HepG2 (cell line): ENCODE results near the gene ABCC3. TPM values are rescaled to one million over a fixed set of nuclear protein-coding genes. Genes with fewer than 3 reads are reported as not detected.

Experiments used
- ASH2L ChIP-seq: fragments of 300-600, 200-600 bp; sonication (generic); IDR thresholded peaks from 2 replicates; pipeline ENCODE4 v1.7.0; 2017; ENCODE audit warnings: low read depth, mild to moderate bottlenecking, moderate library complexity, mixed read lengths, low read length; ENCODE audit not compliant: insufficient read length
- GPN1 ChIP-seq: sonication (generic); formaldehyde crosslinking; IDR thresholded peaks from 2 replicates; pipeline ENCODE4 v1.5.1; 2020; ENCODE audit warnings: missing genetic modification reagents, borderline replicate concordance
- JUN ChIP-seq: sonication (generic); formaldehyde crosslinking; IDR thresholded peaks from 2 replicates; pipeline ENCODE4 v1.4.0; 2020; ENCODE audit warnings: mild to moderate bottlenecking, missing genetic modification reagents
- KLF9 ChIP-seq: IDR thresholded peaks from 2 replicates; pipeline ENCODE4 v1.6.1; 2016; ENCODE audit warnings: low read depth
- NFATC3 ChIP-seq: sonication (generic); formaldehyde crosslinking; IDR thresholded peaks from 2 replicates; pipeline ENCODE4 v1.5.1; 2020; ENCODE audit warnings: mild to moderate bottlenecking, missing genetic modification reagents
- REL ChIP-seq: sonication (generic); formaldehyde crosslinking; conservative IDR thresholded peaks from 2 replicates; pipeline ENCODE4 v1.8.0; 2022; ENCODE audit warnings: mild to moderate bottlenecking, missing genetic modification reagents, moderate library complexity
- RFX1 ChIP-seq: fragments of 450-650 bp; IDR thresholded peaks from 2 replicates; pipeline ENCODE4 v1.6.1; 2017
- ZBTB42 ChIP-seq: sonication (generic); formaldehyde crosslinking; IDR thresholded peaks from 2 replicates; pipeline ENCODE4 v1.5.0; 2020; ENCODE audit warnings: mild to moderate bottlenecking, missing genetic modification reagents
- ZC3H13 ChIP-seq: sonication (generic); formaldehyde crosslinking; IDR thresholded peaks from 2 replicates; pipeline ENCODE4 v1.8.1; 2023; ENCODE audit warnings: mild to moderate bottlenecking, missing genetic modification reagents, moderate library complexity
- ZNF10 ChIP-seq: sonication (generic); formaldehyde crosslinking; IDR thresholded peaks from 2 replicates; pipeline ENCODE4 v1.4.0; 2020; ENCODE audit warnings: mild to moderate bottlenecking, low read depth, missing genetic modification reagents, borderline replicate concordance
- ZNF142 ChIP-seq: sonication (generic); formaldehyde crosslinking; IDR thresholded peaks from 2 replicates; pipeline ENCODE4 v1.4.0; 2020; ENCODE audit warnings: missing genetic modification reagents
- ZNF616 ChIP-seq: sonication (generic); formaldehyde crosslinking; IDR thresholded peaks from 2 replicates; pipeline ENCODE4 v1.5.0; 2020; ENCODE audit warnings: low read depth, mild to moderate bottlenecking, missing genetic modification reagents
- ZNF709 ChIP-seq: sonication (generic); formaldehyde crosslinking; IDR thresholded peaks from 2 replicates; pipeline ENCODE4 v1.5.0; 2020; ENCODE audit warnings: mild to moderate bottlenecking, missing genetic modification reagents
- polyA plus RNA-seq, 8 experiments: library from polyadenylated mRNA; depleted of rRNA in 3 of 8; stranded (reverse) in 7 of 8; unstranded in 1 of 8; fragments of >200 nt; fragmentation: Illumina TruSeq in 4 of 8; extraction: Trizol in 4 of 8; gene quantifications; 2 replicates each; pipeline versions ENCODE4 v1.2.1 to v1.2.3, GENCODE V29; 2011 to 2016; ENCODE audit warnings: low read depth in 4 of 8, missing spikeins in 1 of 8, mixed read lengths in 1 of 8; ENCODE audit not compliant: insufficient read depth in 1 of 8
- total RNA-seq, 5 experiments: library from RNA; depleted of rRNA; stranded (reverse); fragments of >200 nt; fragmentation: Illumina TruSeq; extraction: Trizol; gene quantifications; 2 replicates each; pipeline ENCODE4 v1.2.3, GENCODE V29; 2016; ENCODE audit warnings: low read depth in 1 of 5
- TF ChIP-seq, protein P1 (sequence below): sonication (generic); formaldehyde crosslinking; IDR thresholded peaks from 2 replicates; pipeline ENCODE4 v1.4.0; 2020; ENCODE audit warnings: low read depth, missing genetic modification reagents
- TF ChIP-seq, protein P2 (sequence below): sonication (generic); formaldehyde crosslinking; IDR thresholded peaks from 2 replicates; pipeline ENCODE4 v1.5.1; 2020; ENCODE audit warnings: mild to moderate bottlenecking, missing genetic modification reagents, moderate library complexity

Gene ABCC3
- total and polyA plus RNA-seq, 2 of the 13 experiments (the other 11 are each of a cell fraction or from before 2014, with no cell fraction given): 25.2 to 50.7 TPM

DNA sequence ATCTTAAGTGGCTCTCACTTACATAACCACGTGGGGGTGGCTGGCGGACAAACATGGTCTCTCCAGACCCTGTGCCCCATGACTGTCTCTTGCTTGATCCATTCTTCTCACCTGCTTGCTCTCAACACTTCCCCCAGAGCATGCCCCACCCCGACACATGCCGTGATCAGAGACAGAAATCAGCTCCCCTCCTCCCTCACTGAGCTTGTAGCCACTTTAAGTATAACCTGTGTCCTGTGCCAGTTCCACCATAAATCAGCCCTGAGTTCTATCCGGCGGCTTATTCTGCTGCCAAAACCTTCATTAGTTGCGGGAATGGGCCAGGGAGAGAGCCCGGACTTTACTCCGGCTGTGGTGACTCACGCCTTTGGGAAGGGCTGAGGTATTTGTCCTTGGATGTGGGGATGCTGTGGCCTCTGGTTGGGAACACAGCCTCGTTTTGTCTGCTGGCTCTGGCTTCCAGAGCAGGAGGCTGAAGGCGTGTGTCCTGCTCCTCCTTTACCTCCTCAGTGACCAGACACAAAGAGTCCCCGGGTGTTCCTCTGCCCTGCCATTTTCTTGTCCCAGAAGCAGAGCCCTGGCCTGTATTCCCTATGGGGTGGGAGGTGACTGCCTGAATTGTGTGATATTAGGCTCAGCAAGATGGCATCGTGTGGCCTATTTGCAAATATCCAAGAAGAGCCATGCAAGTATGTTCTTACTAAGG, 52.0 kb downstream of the ABCC3 start (continued):
- no peak for TF ChIP-seq KLF9
- TF ChIP-seq, protein P1, sequence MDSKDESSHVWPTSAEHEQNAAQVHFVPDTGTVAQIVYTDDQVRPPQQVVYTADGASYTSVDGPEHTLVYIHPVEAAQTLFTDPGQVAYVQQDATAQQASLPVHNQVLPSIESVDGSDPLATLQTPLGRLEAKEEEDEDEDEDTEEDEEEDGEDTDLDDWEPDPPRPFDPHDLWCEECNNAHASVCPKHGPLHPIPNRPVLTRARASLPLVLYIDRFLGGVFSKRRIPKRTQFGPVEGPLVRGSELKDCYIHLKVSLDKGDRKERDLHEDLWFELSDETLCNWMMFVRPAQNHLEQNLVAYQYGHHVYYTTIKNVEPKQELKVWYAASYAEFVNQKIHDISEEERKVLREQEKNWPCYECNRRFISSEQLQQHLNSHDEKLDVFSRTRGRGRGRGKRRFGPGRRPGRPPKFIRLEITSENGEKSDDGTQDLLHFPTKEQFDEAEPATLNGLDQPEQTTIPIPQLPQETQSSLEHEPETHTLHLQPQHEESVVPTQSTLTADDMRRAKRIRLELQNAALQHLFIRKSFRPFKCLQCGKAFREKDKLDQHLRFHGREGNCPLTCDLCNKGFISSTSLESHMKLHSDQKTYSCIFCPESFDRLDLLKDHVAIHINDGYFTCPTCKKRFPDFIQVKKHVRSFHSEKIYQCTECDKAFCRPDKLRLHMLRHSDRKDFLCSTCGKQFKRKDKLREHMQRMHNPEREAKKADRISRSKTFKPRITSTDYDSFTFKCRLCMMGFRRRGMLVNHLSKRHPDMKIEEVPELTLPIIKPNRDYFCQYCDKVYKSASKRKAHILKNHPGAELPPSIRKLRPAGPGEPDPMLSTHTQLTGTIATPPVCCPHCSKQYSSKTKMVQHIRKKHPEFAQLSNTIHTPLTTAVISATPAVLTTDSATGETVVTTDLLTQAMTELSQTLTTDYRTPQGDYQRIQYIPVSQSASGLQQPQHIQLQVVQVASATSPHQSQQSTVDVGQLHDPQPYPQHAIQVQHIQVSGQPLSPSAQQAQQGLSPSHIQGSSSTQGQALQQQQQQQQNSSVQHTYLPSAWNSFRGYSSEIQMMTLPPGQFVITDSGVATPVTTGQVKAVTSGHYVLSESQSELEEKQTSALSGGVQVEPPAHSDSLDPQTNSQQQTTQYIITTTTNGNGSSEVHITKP (CRISPR knock-in tag): peak; percentile 89
- no peak for TF ChIP-seq REL (CRISPR knock-in tag)
- TF ChIP-seq ASH2L: peak; percentile 98
- TF ChIP-seq JUN (CRISPR knock-in tag): peak; percentile 99
- TF ChIP-seq ZNF142 (CRISPR knock-in tag): peak; percentile 68; the same call in 1 of the 2 replicates
- no peak for TF ChIP-seq ZNF616 (CRISPR knock-in tag)
- no peak for TF ChIP-seq RFX1
- 0 out of 2 replicates have a peak, but pooled peaks have one; percentile 72 for TF ChIP-seq ZC3H13 (CRISPR knock-in tag)
- TF ChIP-seq, protein P2, sequence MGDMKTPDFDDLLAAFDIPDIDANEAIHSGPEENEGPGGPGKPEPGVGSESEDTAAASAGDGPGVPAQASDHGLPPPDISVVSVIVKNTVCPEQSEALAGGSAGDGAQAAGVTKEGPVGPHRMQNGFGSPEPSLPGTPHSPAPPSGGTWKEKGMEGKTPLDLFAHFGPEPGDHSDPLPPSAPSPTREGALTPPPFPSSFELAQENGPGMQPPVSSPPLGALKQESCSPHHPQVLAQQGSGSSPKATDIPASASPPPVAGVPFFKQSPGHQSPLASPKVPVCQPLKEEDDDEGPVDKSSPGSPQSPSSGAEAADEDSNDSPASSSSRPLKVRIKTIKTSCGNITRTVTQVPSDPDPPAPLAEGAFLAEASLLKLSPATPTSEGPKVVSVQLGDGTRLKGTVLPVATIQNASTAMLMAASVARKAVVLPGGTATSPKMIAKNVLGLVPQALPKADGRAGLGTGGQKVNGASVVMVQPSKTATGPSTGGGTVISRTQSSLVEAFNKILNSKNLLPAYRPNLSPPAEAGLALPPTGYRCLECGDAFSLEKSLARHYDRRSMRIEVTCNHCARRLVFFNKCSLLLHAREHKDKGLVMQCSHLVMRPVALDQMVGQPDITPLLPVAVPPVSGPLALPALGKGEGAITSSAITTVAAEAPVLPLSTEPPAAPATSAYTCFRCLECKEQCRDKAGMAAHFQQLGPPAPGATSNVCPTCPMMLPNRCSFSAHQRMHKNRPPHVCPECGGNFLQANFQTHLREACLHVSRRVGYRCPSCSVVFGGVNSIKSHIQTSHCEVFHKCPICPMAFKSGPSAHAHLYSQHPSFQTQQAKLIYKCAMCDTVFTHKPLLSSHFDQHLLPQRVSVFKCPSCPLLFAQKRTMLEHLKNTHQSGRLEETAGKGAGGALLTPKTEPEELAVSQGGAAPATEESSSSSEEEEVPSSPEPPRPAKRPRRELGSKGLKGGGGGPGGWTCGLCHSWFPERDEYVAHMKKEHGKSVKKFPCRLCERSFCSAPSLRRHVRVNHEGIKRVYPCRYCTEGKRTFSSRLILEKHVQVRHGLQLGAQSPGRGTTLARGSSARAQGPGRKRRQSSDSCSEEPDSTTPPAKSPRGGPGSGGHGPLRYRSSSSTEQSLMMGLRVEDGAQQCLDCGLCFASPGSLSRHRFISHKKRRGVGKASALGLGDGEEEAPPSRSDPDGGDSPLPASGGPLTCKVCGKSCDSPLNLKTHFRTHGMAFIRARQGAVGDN (CRISPR knock-in tag): peak; percentile 80
- TF ChIP-seq ZNF709: 0 out of 2 replicates have a peak, but pooled peaks have one; percentile 80
- no peak for TF ChIP-seq GPN1
- TF ChIP-seq NFATC3 (CRISPR knock-in tag): no peak
- TF ChIP-seq ZBTB42 (CRISPR knock-in tag): no peak
- no peak; the same call in 1 of the 2 replicates for TF ChIP-seq ZNF10 (CRISPR knock-in tag)
